Measurements from ENCODE around the gene ERI3. TPM values are rescaled to one million over a fixed set of nuclear protein-coding genes. Genes with fewer than 3 reads are reported as not detected.

ERI3 gene
- total and polyA plus RNA-seq, 9 of the 15 experiments (the other 6 are each of a cell fraction or from before 2014, with no cell fraction given) = 47.8 to 93.4 (median 67.2) TPM

DNA sequence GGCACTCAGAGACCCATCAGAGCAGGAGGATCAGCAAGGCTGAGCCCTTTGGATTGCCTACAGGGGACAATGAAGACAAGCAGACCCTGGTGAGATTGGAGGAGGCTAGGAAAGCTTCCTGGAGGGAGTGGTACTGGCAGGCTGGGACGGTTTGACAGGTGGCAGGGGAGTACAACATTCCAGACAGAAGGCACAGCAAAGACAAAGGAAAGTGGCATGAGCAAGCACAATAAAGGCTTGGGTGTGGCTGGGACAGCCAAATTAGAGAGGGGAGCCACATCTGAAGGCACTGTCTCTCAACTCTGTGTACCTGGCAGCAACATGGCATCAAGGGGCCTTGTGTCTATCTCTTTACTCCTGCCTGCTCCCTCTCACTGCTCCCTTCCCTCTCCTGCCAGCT is 103.6 kb downstream of the ERI3 start:
- Histone ChIP-seq H2AFZ (ENCODE audit: low read depth, low read length) (no peak overlapping the region), H3K79me2 (ENCODE audit: control insufficient read depth, insufficient read depth, low read length) (no peaks in the 10 kb centered on the region), H3K9me3 (replicated peaks; ENCODE audit: control insufficient read depth, insufficient read depth, low read depth, low read length) (no peaks in the 10 kb centered on the region), H3K4me3 (no peak overlapping the region), H3K27ac (ENCODE audit: extremely low read depth, low read depth, low read length) (no peak overlapping the region), H3K9me1 (ENCODE audit: control insufficient read depth, insufficient read depth, low read length) (no peaks in the 10 kb centered on the region), H3K9ac (ENCODE audit: insufficient read depth in 1 of 2, low read depth in 2 of 2, low read length in 2 of 2) (no peak overlapping the region), H3K27me3 (ENCODE audit: control insufficient read depth in 2 of 2, insufficient read depth in 2 of 2, low read length in 2 of 2) (no peaks in the 10 kb centered on the region), H3K4me1 (replicated peaks in 1 of 2; ENCODE audit: control insufficient read depth in 2 of 2, insufficient read depth in 2 of 2, low read length in 2 of 2) (peaks cover 0 to 18% of the 10 kb centered on the region in 2 experiments; a peak in 2 of 5 replicates), H4K20me1 (replicated peaks; ENCODE audit: control insufficient read depth, insufficient read depth, low read length) (peaks cover 12% of the 10 kb centered on the region; the same call in 1 of the 2 replicates), H3K36me3 (ENCODE audit: control insufficient read depth, insufficient read depth, low read length) (peaks cover 5% of the 10 kb centered on the region; the same call in 2 of the 3 replicates), H3K4me2 (ENCODE audit: insufficient read depth, low read length) (no peak overlapping the region)
- no TSS peak for BruUV-seq (replicated peaks)
- in situ Hi-C loops (cut with MboI) (no loop called here), intact Hi-C loops (cut with micrococcal nuclease) (no loop called here)
- CTCF ChIA-PET (ENCODE audit: low intra/inter-chr PET ratio) = no interaction called here
- 59% methylated on average over 1 of the region's 1 CpG for WGBS (ENCODE audit: insufficient coverage, low coverage, missing lambda C conversion rate)
- ATAC-seq (no peak), FAIRE-seq (no peak), DNase-seq (ENCODE audit: extremely low read depth in 1 of 4, low spot score in 3 of 4) (no peak)
- POLR2A ChIA-PET = interaction anchor here (0.6 to 1.8 kb wide), 7 partner anchors 10 to 213 kb away, joined by 3 to 5 read pairs (median 3); no protein-coding TSS in a partner anchor
- TF ChIP-seq, protein P1, sequence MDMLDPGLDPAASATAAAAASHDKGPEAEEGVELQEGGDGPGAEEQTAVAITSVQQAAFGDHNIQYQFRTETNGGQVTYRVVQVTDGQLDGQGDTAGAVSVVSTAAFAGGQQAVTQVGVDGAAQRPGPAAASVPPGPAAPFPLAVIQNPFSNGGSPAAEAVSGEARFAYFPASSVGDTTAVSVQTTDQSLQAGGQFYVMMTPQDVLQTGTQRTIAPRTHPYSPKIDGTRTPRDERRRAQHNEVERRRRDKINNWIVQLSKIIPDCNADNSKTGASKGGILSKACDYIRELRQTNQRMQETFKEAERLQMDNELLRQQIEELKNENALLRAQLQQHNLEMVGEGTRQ (CRISPR knock-in tag; IDR thresholded peaks at IDR 0.05) = no peak
- TF ChIP-seq HMG20B (CRISPR knock-in tag; IDR thresholded peaks at IDR 0.05) = no peak
- no peak for TF ChIP-seq SREBF1 (IDR thresholded peaks at IDR 0.05; ENCODE audit: borderline replicate concordance, low read depth, low read length)
- TF ChIP-seq, protein P2, sequence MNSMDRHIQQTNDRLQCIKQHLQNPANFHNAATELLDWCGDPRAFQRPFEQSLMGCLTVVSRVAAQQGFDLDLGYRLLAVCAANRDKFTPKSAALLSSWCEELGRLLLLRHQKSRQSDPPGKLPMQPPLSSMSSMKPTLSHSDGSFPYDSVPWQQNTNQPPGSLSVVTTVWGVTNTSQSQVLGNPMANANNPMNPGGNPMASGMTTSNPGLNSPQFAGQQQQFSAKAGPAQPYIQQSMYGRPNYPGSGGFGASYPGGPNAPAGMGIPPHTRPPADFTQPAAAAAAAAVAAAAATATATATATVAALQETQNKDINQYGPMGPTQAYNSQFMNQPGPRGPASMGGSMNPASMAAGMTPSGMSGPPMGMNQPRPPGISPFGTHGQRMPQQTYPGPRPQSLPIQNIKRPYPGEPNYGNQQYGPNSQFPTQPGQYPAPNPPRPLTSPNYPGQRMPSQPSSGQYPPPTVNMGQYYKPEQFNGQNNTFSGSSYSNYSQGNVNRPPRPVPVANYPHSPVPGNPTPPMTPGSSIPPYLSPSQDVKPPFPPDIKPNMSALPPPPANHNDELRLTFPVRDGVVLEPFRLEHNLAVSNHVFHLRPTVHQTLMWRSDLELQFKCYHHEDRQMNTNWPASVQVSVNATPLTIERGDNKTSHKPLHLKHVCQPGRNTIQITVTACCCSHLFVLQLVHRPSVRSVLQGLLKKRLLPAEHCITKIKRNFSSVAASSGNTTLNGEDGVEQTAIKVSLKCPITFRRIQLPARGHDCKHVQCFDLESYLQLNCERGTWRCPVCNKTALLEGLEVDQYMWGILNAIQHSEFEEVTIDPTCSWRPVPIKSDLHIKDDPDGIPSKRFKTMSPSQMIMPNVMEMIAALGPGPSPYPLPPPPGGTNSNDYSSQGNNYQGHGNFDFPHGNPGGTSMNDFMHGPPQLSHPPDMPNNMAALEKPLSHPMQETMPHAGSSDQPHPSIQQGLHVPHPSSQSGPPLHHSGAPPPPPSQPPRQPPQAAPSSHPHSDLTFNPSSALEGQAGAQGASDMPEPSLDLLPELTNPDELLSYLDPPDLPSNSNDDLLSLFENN (IDR thresholded peaks at IDR 0.05; ENCODE audit: low read depth in 2 of 2, low read length in 2 of 2) = no peak
- no peak for TF ChIP-seq L3MBTL2 (IDR thresholded peaks at IDR 0.05)
- no peak for TF ChIP-seq RBM17 (IDR thresholded peaks at IDR 0.05; ENCODE audit: borderline replicate concordance, low read depth, low read length)
- no peak for TF ChIP-seq ZNF124 (CRISPR knock-in tag; IDR thresholded peaks at IDR 0.05)
- TF ChIP-seq IRF2 (CRISPR knock-in tag; IDR thresholded peaks at IDR 0.05) = no peak
- no peak for TF ChIP-seq SMARCB1 (IDR thresholded peaks at IDR 0.05; ENCODE audit: insufficient read length, low read depth)
- no peak for TF ChIP-seq ZNF79 (CRISPR knock-in tag; IDR thresholded peaks at IDR 0.05; ENCODE audit: low read depth)
- TF ChIP-seq, protein P3, sequence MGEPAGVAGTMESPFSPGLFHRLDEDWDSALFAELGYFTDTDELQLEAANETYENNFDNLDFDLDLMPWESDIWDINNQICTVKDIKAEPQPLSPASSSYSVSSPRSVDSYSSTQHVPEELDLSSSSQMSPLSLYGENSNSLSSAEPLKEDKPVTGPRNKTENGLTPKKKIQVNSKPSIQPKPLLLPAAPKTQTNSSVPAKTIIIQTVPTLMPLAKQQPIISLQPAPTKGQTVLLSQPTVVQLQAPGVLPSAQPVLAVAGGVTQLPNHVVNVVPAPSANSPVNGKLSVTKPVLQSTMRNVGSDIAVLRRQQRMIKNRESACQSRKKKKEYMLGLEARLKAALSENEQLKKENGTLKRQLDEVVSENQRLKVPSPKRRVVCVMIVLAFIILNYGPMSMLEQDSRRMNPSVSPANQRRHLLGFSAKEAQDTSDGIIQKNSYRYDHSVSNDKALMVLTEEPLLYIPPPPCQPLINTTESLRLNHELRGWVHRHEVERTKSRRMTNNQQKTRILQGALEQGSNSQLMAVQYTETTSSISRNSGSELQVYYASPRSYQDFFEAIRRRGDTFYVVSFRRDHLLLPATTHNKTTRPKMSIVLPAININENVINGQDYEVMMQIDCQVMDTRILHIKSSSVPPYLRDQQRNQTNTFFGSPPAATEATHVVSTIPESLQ (CRISPR knock-in tag; IDR thresholded peaks at IDR 0.05) = no peak
- TF ChIP-seq TCF7L2 (IDR thresholded peaks at IDR 0.05; ENCODE audit: low read depth, low read length) = no peak
- TF ChIP-seq, protein P4, sequence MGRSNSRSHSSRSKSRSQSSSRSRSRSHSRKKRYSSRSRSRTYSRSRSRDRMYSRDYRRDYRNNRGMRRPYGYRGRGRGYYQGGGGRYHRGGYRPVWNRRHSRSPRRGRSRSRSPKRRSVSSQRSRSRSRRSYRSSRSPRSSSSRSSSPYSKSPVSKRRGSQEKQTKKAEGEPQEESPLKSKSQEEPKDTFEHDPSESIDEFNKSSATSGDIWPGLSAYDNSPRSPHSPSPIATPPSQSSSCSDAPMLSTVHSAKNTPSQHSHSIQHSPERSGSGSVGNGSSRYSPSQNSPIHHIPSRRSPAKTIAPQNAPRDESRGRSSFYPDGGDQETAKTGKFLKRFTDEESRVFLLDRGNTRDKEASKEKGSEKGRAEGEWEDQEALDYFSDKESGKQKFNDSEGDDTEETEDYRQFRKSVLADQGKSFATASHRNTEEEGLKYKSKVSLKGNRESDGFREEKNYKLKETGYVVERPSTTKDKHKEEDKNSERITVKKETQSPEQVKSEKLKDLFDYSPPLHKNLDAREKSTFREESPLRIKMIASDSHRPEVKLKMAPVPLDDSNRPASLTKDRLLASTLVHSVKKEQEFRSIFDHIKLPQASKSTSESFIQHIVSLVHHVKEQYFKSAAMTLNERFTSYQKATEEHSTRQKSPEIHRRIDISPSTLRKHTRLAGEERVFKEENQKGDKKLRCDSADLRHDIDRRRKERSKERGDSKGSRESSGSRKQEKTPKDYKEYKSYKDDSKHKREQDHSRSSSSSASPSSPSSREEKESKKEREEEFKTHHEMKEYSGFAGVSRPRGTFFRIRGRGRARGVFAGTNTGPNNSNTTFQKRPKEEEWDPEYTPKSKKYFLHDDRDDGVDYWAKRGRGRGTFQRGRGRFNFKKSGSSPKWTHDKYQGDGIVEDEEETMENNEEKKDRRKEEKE (IDR thresholded peaks at IDR 0.05; ENCODE audit: borderline replicate concordance in 1 of 2, control insufficient read depth in 1 of 2, low read depth in 2 of 2, low read length in 1 of 2) = no peak
